A549 (cell line): ENCODE measurements around the gene ZDHHC3.

Experiments used
- CEBPB ChIP-seq, 2 experiments: fragments of >200 bp in 1 of 2; sonication (Bioruptor Twin) in 1 of 2; formaldehyde crosslinking in 1 of 2; IDR thresholded peaks; 2 replicates each; pipeline ENCODE4 v1.6.1; 2012 to 2016
- CHD2 ChIP-seq: fragments of 150-350 bp; IDR thresholded peaks from 2 replicates; pipeline ENCODE4 v1.6.1; 2014; ENCODE audit warnings: low read length; ENCODE audit not compliant: partially characterized antibody
- EP300 ChIP-seq, 2 experiments: fragments of >200 bp; sonication (Bioruptor Twin); formaldehyde crosslinking; IDR thresholded peaks; 2 replicates in 1 of 2; 3 replicates in 1 of 2; pipeline ENCODE4 v1.6.1; 2016 to 2017
- MYC ChIP-seq: IDR thresholded peaks from 2 replicates; pipeline ENCODE4 v1.6.1; 2012; ENCODE audit warnings: mild to moderate bottlenecking, inconsistent platforms, low read length, improper control_type of control experiment, borderline replicate concordance
- PBX3 ChIP-seq: IDR thresholded peaks from 2 replicates; pipeline ENCODE4 v1.6.1; 2012
- POLR2A ChIP-seq: IDR thresholded peaks from 2 replicates; pipeline ENCODE4 v1.6.1; 2012; ENCODE audit warnings: mild to moderate bottlenecking, low read length
- RAD21 ChIP-seq, 2 experiments: fragments of >200 bp in 1 of 2; sonication (Bioruptor Twin) in 1 of 2; formaldehyde crosslinking in 1 of 2; IDR thresholded peaks in 1 of 2; conservative IDR thresholded peaks in 1 of 2; 2 replicates in 1 of 2; 3 replicates in 1 of 2; pipeline ENCODE4 v1.6.1; 2012 to 2018; ENCODE audit warnings: inconsistent platforms in 1 of 2
- RARB ChIP-seq: fragments of 250-450 bp; sonication (Bioruptor Pico); IDR thresholded peaks from 2 replicates; pipeline ENCODE4 v1.8.0; 2021; ENCODE audit warnings: mild to moderate bottlenecking, moderate library complexity
- REST ChIP-seq: fragments of 200-600 bp; sonication (generic); IDR thresholded peaks from 2 replicates; pipeline ENCODE4 v1.6.1; 2016; ENCODE audit warnings: antibody characterized with exemption, mild to moderate bottlenecking, moderate library complexity
- RFX5 ChIP-seq: fragments of 450-650 bp; IDR thresholded peaks from 2 replicates; pipeline ENCODE4 v1.7.1; 2014; ENCODE audit warnings: antibody characterized with exemption, mild to moderate bottlenecking, moderate library complexity
- ZC3H11A ChIP-seq: fragments of 450-650 bp; IDR thresholded peaks from 2 replicates; pipeline ENCODE4 v1.6.1; 2014; ENCODE audit warnings: antibody characterized with exemption, mild to moderate bottlenecking
- TF ChIP-seq, protein P1 (sequence below): fragments of >200 bp; sonication (Bioruptor Twin); formaldehyde crosslinking; IDR thresholded peaks from 3 replicates; pipeline ENCODE4 v1.5.1; 2016
- TF ChIP-seq, protein P2 (sequence below): IDR thresholded peaks from 2 replicates; pipeline ENCODE4 v1.6.1; 2012

DNA sequence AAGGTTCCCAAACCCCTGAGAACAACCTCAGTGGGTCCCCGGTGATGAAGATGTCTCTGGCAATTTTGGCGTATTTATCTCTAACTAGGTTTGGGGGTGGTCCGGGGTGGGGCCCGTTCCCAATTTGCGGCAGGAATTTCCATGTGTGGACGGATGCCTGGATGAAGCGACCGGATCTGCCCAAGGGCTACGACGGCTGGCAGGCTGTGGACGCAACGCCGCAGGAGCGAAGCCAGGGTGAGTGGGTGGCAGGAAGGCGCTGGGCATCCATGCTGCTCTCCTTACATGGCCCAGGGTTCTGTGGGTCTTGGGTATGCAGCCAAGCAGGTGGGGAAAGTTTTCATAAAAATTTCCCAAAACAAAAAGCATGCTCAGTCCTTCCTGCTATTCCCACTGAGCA, 72.2 kb downstream of the ZDHHC3 start:
- TF ChIP-seq RARB (CRISPR knock-in tag): no peak
- no peak for TF ChIP-seq RFX5
- TF ChIP-seq, protein P1, sequence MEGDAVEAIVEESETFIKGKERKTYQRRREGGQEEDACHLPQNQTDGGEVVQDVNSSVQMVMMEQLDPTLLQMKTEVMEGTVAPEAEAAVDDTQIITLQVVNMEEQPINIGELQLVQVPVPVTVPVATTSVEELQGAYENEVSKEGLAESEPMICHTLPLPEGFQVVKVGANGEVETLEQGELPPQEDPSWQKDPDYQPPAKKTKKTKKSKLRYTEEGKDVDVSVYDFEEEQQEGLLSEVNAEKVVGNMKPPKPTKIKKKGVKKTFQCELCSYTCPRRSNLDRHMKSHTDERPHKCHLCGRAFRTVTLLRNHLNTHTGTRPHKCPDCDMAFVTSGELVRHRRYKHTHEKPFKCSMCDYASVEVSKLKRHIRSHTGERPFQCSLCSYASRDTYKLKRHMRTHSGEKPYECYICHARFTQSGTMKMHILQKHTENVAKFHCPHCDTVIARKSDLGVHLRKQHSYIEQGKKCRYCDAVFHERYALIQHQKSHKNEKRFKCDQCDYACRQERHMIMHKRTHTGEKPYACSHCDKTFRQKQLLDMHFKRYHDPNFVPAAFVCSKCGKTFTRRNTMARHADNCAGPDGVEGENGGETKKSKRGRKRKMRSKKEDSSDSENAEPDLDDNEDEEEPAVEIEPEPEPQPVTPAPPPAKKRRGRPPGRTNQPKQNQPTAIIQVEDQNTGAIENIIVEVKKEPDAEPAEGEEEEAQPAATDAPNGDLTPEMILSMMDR: no peak
- TF ChIP-seq POLR2A: no peak
- no peak for TF ChIP-seq ZC3H11A
- no peak for TF ChIP-seq RAD21 (conservative IDR thresholded peaks at IDR 0.05 in 1 of 2, IDR thresholded peaks at IDR 0.05 in 1 of 2)
- TF ChIP-seq, protein P2, sequence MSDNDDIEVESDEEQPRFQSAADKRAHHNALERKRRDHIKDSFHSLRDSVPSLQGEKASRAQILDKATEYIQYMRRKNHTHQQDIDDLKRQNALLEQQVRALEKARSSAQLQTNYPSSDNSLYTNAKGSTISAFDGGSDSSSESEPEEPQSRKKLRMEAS: no peak
- TF ChIP-seq EP300 (IDR thresholded peaks at IDR 0.05): no peak
- TF ChIP-seq REST: no peak
- no peak for TF ChIP-seq PBX3
- TF ChIP-seq CEBPB (IDR thresholded peaks at IDR 0.05): no peak
- TF ChIP-seq MYC: no peak
- TF ChIP-seq CHD2: no peak
